ENCODE data around the gene ADM2.
A peak's percentile ranks its signal among the peaks of the same experiment; 100 is the strongest.

The ADM2 gene

GRCh38 chr22:50445880-50446707 is 35.2 kb upstream of the ADM2 start:
- no peak for DNase-seq

- no peak for DNase-seq
These were observed 34.4 kb upstream of the ADM2 start for GRCh38 chr22:50446708-50447575.

GRCh38 chr22:50447576-50448551 is 33.5 kb upstream of the ADM2 start:
- DNase-seq: no peak

- no peak for DNase-seq
These were observed 28.7 kb upstream of the ADM2 start for GRCh38 chr22:50452649-50453048.

GRCh38 chr22:50454556-50455075 is 26.7 kb upstream of the ADM2 start:
- DNase-seq: no peak

- no peak for DNase-seq
These were observed 26.1 kb upstream of the ADM2 start for GRCh38 chr22:50455201-50455600.

GRCh38 chr22:50456026-50456425 is 25.3 kb upstream of the ADM2 start:
- DNase-seq: no peak

- no peak for DNase-seq
These were observed 24.7 kb upstream of the ADM2 start for GRCh38 chr22:50456466-50457234.

- DNase-seq: no peak
These were observed 22.3 kb upstream of the ADM2 start for GRCh38 chr22:50459016-50459415.

- peak in 1 of 2 donors; percentile 28 for DNase-seq
These were observed 21.7 kb upstream of the ADM2 start for GRCh38 chr22:50459496-50460140.

GRCh38 chr22:50460938-50461337 is 20.4 kb upstream of the ADM2 start:
- no peak for DNase-seq

- no peak for DNase-seq
These were observed 19.8 kb upstream of the ADM2 start for GRCh38 chr22:50461536-50461935.

GRCh38 chr22:50461979-50462540 is 19.3 kb upstream of the ADM2 start:
- no peak for DNase-seq

- DNase-seq: no peak
These were observed 18.0 kb upstream of the ADM2 start for GRCh38 chr22:50463188-50463900.

- DNase-seq: no peak
These were observed 16.9 kb upstream of the ADM2 start for GRCh38 chr22:50464451-50464850.

- DNase-seq: no peak
These were observed 16.0 kb upstream of the ADM2 start for GRCh38 chr22:50465066-50465930.

- no peak for DNase-seq
These were observed 14.0 kb upstream of the ADM2 start for GRCh38 chr22:50467341-50467740.

GRCh38 chr22:50467773-50468440 is 13.4 kb upstream of the ADM2 start:
- no peak for DNase-seq

- DNase-seq: no peak
These were observed 12.7 kb upstream of the ADM2 start for GRCh38 chr22:50468626-50469025.

All from CD4-positive, alpha-beta T cell treated with Interferon alpha-2 for 1 hour (primary cell).